GM12878 (cell line): ENCODE data around the gene ZDHHC7. TPM values are rescaled to one million over a fixed set of nuclear protein-coding genes. Genes with fewer than 3 reads are reported as not detected.

ENCODE experiments used
- ATF2 ChIP-seq: IDR thresholded peaks from 2 replicates; pipeline ENCODE4 v1.6.1; 2012; ENCODE audit warnings: low read length, inconsistent platforms
- BCL3 ChIP-seq: IDR thresholded peaks from 2 replicates; pipeline ENCODE4 v1.6.1; 2011; ENCODE audit warnings: borderline replicate concordance, low read depth, mild to moderate bottlenecking, moderate library complexity, low read length; ENCODE audit not compliant: insufficient read depth, poor library complexity, severe bottlenecking
- BCLAF1 ChIP-seq: fragments of 450-650 bp; IDR thresholded peaks from 2 replicates; pipeline ENCODE4 v1.6.1; 2017; ENCODE audit warnings: antibody characterized with exemption, mild to moderate bottlenecking, moderate library complexity
- EP300 ChIP-seq, 2 experiments: fragments of 150-350 bp in 1 of 2; IDR thresholded peaks; 2 replicates each; pipeline ENCODE4 v1.6.1; 2011 to 2012; ENCODE audit warnings: low read depth in 2 of 2, low read length in 2 of 2, borderline replicate concordance in 1 of 2, improper control_type of control experiment in 1 of 2, inconsistent platforms in 1 of 2; ENCODE audit not compliant: control insufficient read depth in 1 of 2
- EZH2 ChIP-seq: IDR thresholded peaks from 2 replicates; pipeline ENCODE4 v1.6.1; 2012; ENCODE audit warnings: low read depth, mild to moderate bottlenecking, control low read depth, inconsistent platforms, low read length, borderline replicate concordance; ENCODE audit not compliant: control insufficient read depth
- HCFC1 ChIP-seq: fragments of 150-350 bp; IDR thresholded peaks from 2 replicates; pipeline ENCODE4 v1.6.1; 2014; ENCODE audit warnings: low read length
- IKZF2 ChIP-seq, 2 experiments: fragments of 450-650 bp; IDR thresholded peaks; 2 replicates each; pipeline ENCODE4 v1.6.1; 2017; ENCODE audit warnings: mild to moderate bottlenecking in 2 of 2, moderate library complexity in 2 of 2
- IRF3 ChIP-seq: fragments of 450-650 bp; IDR thresholded peaks from 2 replicates; pipeline ENCODE4 v1.6.1; 2014; ENCODE audit warnings: mild to moderate bottlenecking
- MXI1 ChIP-seq: fragments of 150-350 bp; IDR thresholded peaks from 2 replicates; pipeline ENCODE4 v1.6.1; 2011; ENCODE audit warnings: low read depth, mild to moderate bottlenecking, inconsistent platforms, low read length, improper control_type of control experiment
- MYC ChIP-seq: IDR thresholded peaks from 2 replicates; pipeline ENCODE4 v1.6.1; 2011; ENCODE audit warnings: mild to moderate bottlenecking, low read length, moderate library complexity, inconsistent platforms; ENCODE audit not compliant: insufficient read depth, insufficient replicate concordance, insufficient read length, severe bottlenecking
- NFYA ChIP-seq: IDR thresholded peaks from 2 replicates; pipeline ENCODE4 v1.6.1; 2011; ENCODE audit warnings: low read depth, mild to moderate bottlenecking, low read length, improper control_type of control experiment, borderline replicate concordance
- NR2F1 ChIP-seq: fragments of 450-650 bp; conservative IDR thresholded peaks from 2 replicates; pipeline ENCODE4 v1.6.1; 2017; ENCODE audit warnings: mild to moderate bottlenecking
- PAX8 ChIP-seq: fragments of 450-650 bp; IDR thresholded peaks from 2 replicates; pipeline ENCODE4 v1.6.1; 2017; ENCODE audit warnings: mild to moderate bottlenecking, moderate library complexity
- PML ChIP-seq: IDR thresholded peaks from 2 replicates; pipeline ENCODE4 v1.6.1; 2012; ENCODE audit warnings: low read length, inconsistent platforms
- POU2F2 ChIP-seq: IDR thresholded peaks from 3 replicates; pipeline ENCODE4 v1.6.1; 2011; ENCODE audit warnings: low read depth, mild to moderate bottlenecking, low read length, borderline replicate concordance
- SIN3A ChIP-seq: IDR thresholded peaks from 2 replicates; pipeline ENCODE4 v1.6.1; 2012; ENCODE audit warnings: low read depth, low read length, improper control_type of control experiment
- SIX5 ChIP-seq: IDR thresholded peaks from 2 replicates; pipeline ENCODE4 v1.6.1; 2011; ENCODE audit warnings: mild to moderate bottlenecking, low read depth, low read length, moderate library complexity; ENCODE audit not compliant: severe bottlenecking
- SUZ12 ChIP-seq: fragments of 200-600 bp; sonication (generic); IDR thresholded peaks from one replicate; pipeline ENCODE4 v1.6.1; 2018; ENCODE audit warnings: antibody characterized with exemption, mild to moderate bottlenecking; ENCODE audit not compliant: unreplicated experiment
- TAF1 ChIP-seq: IDR thresholded peaks from 2 replicates; pipeline ENCODE4 v1.6.1; 2011; ENCODE audit warnings: mild to moderate bottlenecking, low read depth, low read length, borderline replicate concordance
- ZNF217 ChIP-seq: fragments of 450-650 bp; IDR thresholded peaks from 2 replicates; pipeline ENCODE4 v1.6.1; 2017; ENCODE audit warnings: antibody characterized with exemption, mild to moderate bottlenecking
- ZNF24 ChIP-seq: fragments of 450-650 bp; IDR thresholded peaks from 2 replicates; pipeline ENCODE4 v1.6.1; 2017; ENCODE audit warnings: antibody characterized with exemption, mild to moderate bottlenecking
- ZNF384 ChIP-seq: IDR thresholded peaks from 2 replicates; pipeline ENCODE4 v1.6.1; 2012; ENCODE audit warnings: low read depth, mild to moderate bottlenecking, low read length, improper control_type of control experiment, borderline replicate concordance
- ZZZ3 ChIP-seq: IDR thresholded peaks from 2 replicates; pipeline ENCODE4 v1.6.1; 2011; ENCODE audit warnings: low read depth; ENCODE audit not compliant: control insufficient read depth, insufficient read length
- polyA plus RNA-seq, 11 experiments: library from polyadenylated mRNA; depleted of rRNA in 4 of 11; unstranded in 6 of 11; stranded (reverse) in 5 of 11; fragments of >200 nt; fragmentation: Nextera tagmentation in 4 of 11; fragmentation: Illumina TruSeq in 1 of 11; extraction: Ambion mirVana in 4 of 11; extraction: Trizol in 1 of 11; gene quantifications; 1 replicate in 1 of 11; 2 replicates in 10 of 11; pipeline versions ENCODE4 v1.2.1 to v1.2.3, GENCODE V29; 2011 to 2016; ENCODE audit warnings: inconsistent platforms in 2 of 11, missing spikeins in 2 of 11, low read depth in 1 of 11
- total RNA-seq, 4 experiments: library from RNA; depleted of rRNA in 3 of 4; stranded (reverse); fragments of >200 nt in 3 of 4; fragmentation: Illumina TruSeq in 1 of 4; extraction: Trizol in 1 of 4; gene quantifications; 2 replicates each; pipeline versions ENCODE4 v1.2.1 to v1.2.3, GENCODE V29; 2013 to 2021

Gene ZDHHC7
- total and polyA plus RNA-seq, 10 of the 15 experiments (the other 5 are each of a cell fraction or from before 2014, with no cell fraction given), result 0.87 to 26.0 (median 20.0) TPM

GRCh38 chr16:85027349-85027957, 16.1 kb upstream of the ZDHHC7 start, which contains the start of gene KIAA0513 (continued):
- no peak for TF ChIP-seq IRF3
- TF ChIP-seq ZNF24, result no peak
- no peak for TF ChIP-seq SIX5
- 0 out of 4 replicates have a peak, but pooled peaks of 1 of the 2 experiments have one; percentile 28 for TF ChIP-seq IKZF2 (IDR thresholded peaks at IDR 0.05)
- 0 out of 2 replicates have a peak, but pooled peaks have one; percentile 64 for TF ChIP-seq SIN3A
- no peak for TF ChIP-seq ZNF384
- peak; percentile 60 for TF ChIP-seq MXI1
- TF ChIP-seq PAX8, result no peak
- TF ChIP-seq ZZZ3, result no peak
- TF ChIP-seq NFYA, result no peak
- no peak for TF ChIP-seq BCL3
- TF ChIP-seq BCLAF1, result no peak
- no peak for TF ChIP-seq MYC
- no peak; the same call in 1 of the 2 replicates for TF ChIP-seq TAF1
- no peak for TF ChIP-seq POU2F2
- no peak for TF ChIP-seq EP300 (IDR thresholded peaks at IDR 0.05; ENCODE audit: borderline replicate concordance in 1 of 2, control insufficient read depth in 1 of 2, low read depth in 2 of 2, low read length in 2 of 2)
- no peak for TF ChIP-seq EZH2
- no peak for TF ChIP-seq ATF2
- TF ChIP-seq NR2F1, result no peak
- TF ChIP-seq PML, result no peak
- TF ChIP-seq SUZ12, result no peak
- TF ChIP-seq HCFC1, result peak; percentile 25; the same call in 1 of the 2 replicates
- TF ChIP-seq ZNF217, result no peak
